Sigmoid colon (tissue), 4 donors: Measurements from ENCODE around the gene LAPTM5.

Experiments used
- CTCF ChIP-seq, 4 experiments: fragments of 450-650 bp in 3 of 4; fragments of 200-600 bp in 1 of 4; IDR thresholded peaks; one replicate each; pipeline ENCODE4 v1.5.1; 2016 to 2019; ENCODE audit warnings: antibody characterized with exemption in 4 of 4, mild to moderate bottlenecking in 3 of 4, moderate library complexity in 2 of 4
- EP300 ChIP-seq, 4 donors: sonication (generic); formaldehyde crosslinking; IDR thresholded peaks; one replicate each; pipeline ENCODE4 v1.6.1; 2017; ENCODE audit warnings: antibody characterized with exemption in 4 of 4
- POLR2A ChIP-seq, 2 donors: fragments of 450-650 bp; IDR thresholded peaks; one replicate each; pipeline ENCODE4 v1.6.1; 2016; ENCODE audit warnings: antibody characterized with exemption in 2 of 2, mild to moderate bottlenecking in 2 of 2, moderate library complexity in 2 of 2

- TF ChIP-seq CTCF (IDR thresholded peaks at IDR 0.05) (no peak), EP300 (IDR thresholded peaks at IDR 0.05) (no peak), POLR2A (IDR thresholded peaks at IDR 0.05) (no peak)
Observed at GRCh38 chr1:30692201-30692947, 65.2 kb downstream of the LAPTM5 start.
